GM12801 (cell line): ENCODE data around the gene NEB.

Source experiments
- CTCF ChIP-seq: IDR thresholded peaks from one replicate; pipeline ENCODE4 v1.5.1; 2011; ENCODE audit warnings: control low read depth; ENCODE audit not compliant: insufficient read length; ENCODE audit errors: extremely low read depth

NEB gene

GRCh38 chr2:151733771-151734672 lies at the start of gene NEB:
Gene NEB (minus strand): TSS chr2:151734476. CDS start chr2:151733156, 1,320 bp downstream.
- TF ChIP-seq CTCF: no peak

GRCh38 chr2:151783133-151783520 lies 48.9 kb upstream of the NEB start:
- TF ChIP-seq CTCF: no peak

GRCh38 chr2:151782378-151783132 lies 48.3 kb upstream of the NEB start:
- no peak for TF ChIP-seq CTCF

GRCh38 chr2:151781642-151782041 lies 47.4 kb upstream of the NEB start:
- TF ChIP-seq CTCF: no peak

- no peak for TF ChIP-seq CTCF
Measured at GRCh38 chr2:151780938-151781337, 46.7 kb upstream of the NEB start.

GRCh38 chr2:151777935-151778334 lies 43.7 kb upstream of the NEB start:
- TF ChIP-seq CTCF: no peak

- no peak for TF ChIP-seq CTCF
Measured at GRCh38 chr2:151777487-151777886, 43.2 kb upstream of the NEB start.
